HG03103 (cell line): ENCODE data around the gene C14orf132.

ENCODE experiments used
- ATAC-seq: cut with Tn5 transposase; IDR thresholded peaks from one replicate; pipeline ENCODE4 v1.9.1; 2021; ENCODE audit warnings: low read depth; ENCODE audit not compliant: unreplicated experiment

C14orf132 gene

GRCh38 chr14:96081767-96082400, 42.7 kb downstream of the C14orf132 start:
- no peak for ATAC-seq

GRCh38 chr14:96082420-96083300, 43.5 kb downstream of the C14orf132 start:
- no peak for ATAC-seq

GRCh38 chr14:96083667-96084320, 44.6 kb downstream of the C14orf132 start:
- ATAC-seq: no peak

GRCh38 chr14:96084796-96085195, 45.6 kb downstream of the C14orf132 start:
- no peak for ATAC-seq

- ATAC-seq: no peak
Observed at GRCh38 chr14:96085369-96085768, 46.2 kb downstream of the C14orf132 start.

GRCh38 chr14:96086032-96086431, 46.9 kb downstream of the C14orf132 start:
- ATAC-seq: no peak

GRCh38 chr14:96086574-96087077, 47.5 kb downstream of the C14orf132 start:
- no peak for ATAC-seq

- ATAC-seq: no peak
Observed at GRCh38 chr14:96088074-96088473, 48.9 kb downstream of the C14orf132 start.

GRCh38 chr14:96088481-96088880, 49.3 kb downstream of the C14orf132 start:
- ATAC-seq: no peak

- ATAC-seq: no peak
Observed at GRCh38 chr14:96088911-96089310, 49.7 kb downstream of the C14orf132 start.

GRCh38 chr14:96089401-96089800, 50.2 kb downstream of the C14orf132 start:
- no peak for ATAC-seq

- ATAC-seq: no peak
Observed at GRCh38 chr14:96090441-96091148, 51.4 kb downstream of the C14orf132 start.

- no peak for ATAC-seq
Observed at GRCh38 chr14:96091149-96091693, 52.1 kb downstream of the C14orf132 start.

GRCh38 chr14:96091941-96092411, 52.8 kb downstream of the C14orf132 start:
- ATAC-seq: no peak

GRCh38 chr14:96092936-96093335, 53.8 kb downstream of the C14orf132 start:
- no peak for ATAC-seq

GRCh38 chr14:96094211-96094610, 55.0 kb downstream of the C14orf132 start:
- ATAC-seq: no peak

- no peak for ATAC-seq
Observed at GRCh38 chr14:96094656-96095055, 55.5 kb downstream of the C14orf132 start.

- ATAC-seq: no peak
Observed at GRCh38 chr14:96095058-96095457, 55.9 kb downstream of the C14orf132 start.

GRCh38 chr14:96095581-96096476, 56.7 kb downstream of the C14orf132 start:
- no peak for ATAC-seq
